GM20431 (cell line): ENCODE measurements around the gene MYH13.
"Not testable (repeated sequence)": the region's sequence is repeated elsewhere in the genome, so short reads cannot be mapped to it uniquely, and the experiment has no call there.

Experiments
- in situ Hi-C: fragments of 300-500 bp; cut with MseI, MboI; formaldehyde crosslinking; loops from one replicate; pipeline ENCODE4 v1.15.0; 2020; ENCODE audit warnings: low sequenced_read_pairs; ENCODE audit not compliant: unreplicated experiment

MYH13 gene

DNA sequence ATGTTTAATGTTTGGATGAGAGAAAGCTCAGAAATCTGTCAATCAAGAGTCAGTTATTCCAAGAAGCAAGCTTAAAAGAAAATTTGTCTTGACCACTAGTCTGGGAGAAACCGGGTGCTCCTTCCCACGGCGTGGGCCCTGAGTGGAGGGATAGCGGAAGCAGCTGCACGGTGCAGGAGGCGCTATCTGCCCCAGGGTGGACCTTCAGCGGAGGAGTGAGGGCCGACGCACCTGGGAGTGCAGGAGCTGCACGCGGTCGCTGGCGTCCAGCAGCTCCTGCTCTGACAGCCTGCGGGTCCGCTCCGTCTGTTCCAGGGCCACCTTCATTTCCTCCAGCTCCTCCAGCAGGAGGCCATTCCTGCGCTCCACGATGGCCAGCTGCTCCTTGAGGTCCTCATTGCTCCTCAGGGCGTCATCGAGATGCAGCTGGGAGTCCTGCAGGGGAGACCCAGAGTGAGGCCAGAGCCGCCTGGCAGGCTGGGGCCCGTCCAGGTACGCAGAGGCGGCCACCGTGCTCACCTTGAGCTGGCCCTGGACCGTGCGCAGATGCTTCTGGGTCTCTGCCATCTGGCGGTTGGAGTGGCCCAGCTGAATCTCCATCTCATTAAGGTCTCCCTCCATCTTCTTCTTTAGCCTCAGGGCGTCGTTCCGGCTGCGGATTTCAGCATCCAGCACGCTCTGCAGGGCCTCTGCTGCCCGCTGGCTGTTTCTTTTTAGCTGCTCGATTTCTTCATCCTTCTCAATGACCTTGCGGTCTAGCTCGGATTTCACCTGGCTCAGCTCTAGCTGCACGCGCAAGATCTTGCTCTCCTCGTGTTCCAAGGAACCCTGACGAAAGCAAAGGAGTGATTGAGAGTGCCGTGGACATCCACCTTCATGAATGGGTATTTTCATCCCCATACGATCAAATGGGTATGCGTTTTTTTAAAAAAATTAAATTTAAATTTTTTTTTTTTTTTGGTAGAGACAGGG lies 63.5 kb downstream of the MYH13 start:
- in situ Hi-C loops, result no loop called here

DNA sequence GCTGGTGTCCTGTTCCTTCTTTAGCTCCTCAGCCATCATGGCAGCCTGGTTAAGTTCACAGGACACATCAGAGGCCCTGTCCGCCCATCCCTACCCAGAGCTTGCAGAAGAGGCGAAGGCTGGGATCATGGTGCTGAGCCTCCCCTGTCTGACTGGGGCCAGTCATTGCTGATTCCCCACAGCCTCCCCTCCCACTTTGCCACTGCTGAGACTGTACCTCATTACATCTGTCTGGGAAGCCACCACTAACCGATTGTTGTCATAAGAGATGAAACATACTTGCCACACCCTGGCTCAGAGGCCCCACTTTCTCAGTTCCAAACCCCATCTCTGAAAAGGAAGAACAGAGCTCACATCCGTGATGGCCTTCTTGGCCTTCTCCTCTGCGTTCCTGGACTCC lies 66.2 kb downstream of the MYH13 start:
- in situ Hi-C loops, result no loop called here

DNA sequence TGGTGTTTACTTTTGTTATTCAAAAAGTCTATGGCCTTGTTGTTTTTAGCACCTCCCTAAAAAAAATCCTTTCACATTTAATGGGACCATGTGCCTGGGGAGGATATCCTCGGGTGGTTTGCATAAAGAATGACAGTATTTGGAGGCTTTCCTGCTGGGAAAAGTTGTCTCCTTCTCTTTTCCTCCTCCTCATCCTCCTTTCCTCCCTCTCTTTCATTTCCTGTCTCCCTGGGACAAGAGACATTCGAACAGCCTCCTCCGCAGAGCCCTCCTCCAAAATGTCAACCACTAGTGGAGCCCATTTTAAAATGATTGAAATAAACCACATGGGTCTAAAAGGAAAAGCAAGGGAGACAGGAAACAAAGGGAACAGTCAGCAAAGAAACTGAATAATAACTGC lies 67.4 kb downstream of the MYH13 start:
- in situ Hi-C loops, result no loop called here

DNA sequence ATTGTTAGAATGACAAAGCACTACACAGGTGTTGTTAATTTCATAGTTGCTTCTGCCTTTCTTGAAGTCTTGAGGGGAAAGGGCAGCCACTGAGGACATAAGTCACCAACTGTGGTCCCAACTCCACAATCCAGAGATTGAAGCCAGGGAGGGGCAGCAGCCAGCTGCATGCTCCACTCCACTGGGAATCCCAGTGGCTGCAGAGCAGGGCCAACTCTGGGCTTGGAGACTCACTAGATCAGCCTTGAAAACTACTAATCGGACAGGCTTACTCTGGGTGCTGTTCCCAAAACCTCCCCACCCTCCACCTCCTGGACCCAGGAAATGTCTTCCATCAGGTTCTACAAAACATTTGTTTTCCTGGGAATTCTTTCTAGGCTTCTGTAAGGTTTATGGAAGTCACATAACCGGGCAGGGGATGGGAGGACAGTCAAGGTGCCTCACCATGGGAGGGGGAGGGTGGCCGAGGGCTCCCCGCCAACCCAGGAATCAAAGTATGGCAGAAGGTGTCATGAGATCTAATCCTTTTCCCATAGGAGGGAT lies 68.0 kb downstream of the MYH13 start:
- in situ Hi-C loops, result no loop called here

DNA sequence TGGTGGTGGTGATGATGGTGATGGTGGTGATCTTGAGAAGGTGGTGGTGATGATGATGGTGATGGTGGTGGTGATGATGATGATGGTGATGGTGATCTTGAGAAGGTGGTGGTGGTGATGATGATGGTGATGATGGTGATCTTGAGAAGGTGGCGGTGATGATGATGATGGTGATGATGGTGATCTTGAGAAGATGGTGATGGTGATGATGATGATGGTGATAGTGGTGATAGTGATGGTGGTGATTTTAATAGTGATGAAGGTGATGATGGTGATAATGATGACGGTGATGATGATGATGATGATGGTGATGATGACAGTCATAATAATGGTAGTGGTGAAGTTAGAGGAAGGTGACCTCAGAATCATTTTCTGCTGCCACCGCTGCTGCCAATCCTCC lies 75.1 kb downstream of the MYH13 start:
- in situ Hi-C loops, result no loop called here

DNA sequence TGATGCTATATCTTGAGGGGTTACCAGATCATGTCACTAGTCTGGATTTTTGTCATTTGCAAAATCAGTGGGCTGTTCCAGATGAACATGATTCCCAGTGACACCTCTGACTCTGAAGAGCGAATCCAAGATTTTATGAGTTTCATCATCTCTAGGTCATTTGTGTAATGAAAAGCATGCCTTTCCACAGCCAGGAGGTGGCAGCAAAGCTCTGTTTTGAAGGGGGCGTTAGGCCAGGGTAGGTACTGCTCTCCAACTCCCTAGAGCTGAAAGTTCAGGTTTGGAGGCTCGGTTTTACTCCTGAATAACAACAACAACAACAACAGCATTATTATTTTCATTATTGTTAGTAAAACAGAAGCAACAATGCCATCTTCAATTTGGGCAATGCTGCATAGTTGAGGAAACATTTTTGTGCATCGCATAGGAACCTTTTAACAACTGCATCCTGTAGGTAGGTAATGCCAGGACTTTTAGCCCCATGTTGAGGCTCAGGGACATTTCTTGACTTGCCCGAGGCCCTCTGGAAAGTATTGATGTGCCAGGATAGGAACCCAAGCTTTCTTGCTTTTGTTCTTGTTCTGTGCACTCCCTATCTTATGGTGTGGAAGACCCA lies 77.0 kb downstream of the MYH13 start:
- in situ Hi-C loops, result no loop called here

GRCh38 chr17:10294180-10294579 lies 78.6 kb downstream of the MYH13 start:
- in situ Hi-C loops, result no loop called here

DNA sequence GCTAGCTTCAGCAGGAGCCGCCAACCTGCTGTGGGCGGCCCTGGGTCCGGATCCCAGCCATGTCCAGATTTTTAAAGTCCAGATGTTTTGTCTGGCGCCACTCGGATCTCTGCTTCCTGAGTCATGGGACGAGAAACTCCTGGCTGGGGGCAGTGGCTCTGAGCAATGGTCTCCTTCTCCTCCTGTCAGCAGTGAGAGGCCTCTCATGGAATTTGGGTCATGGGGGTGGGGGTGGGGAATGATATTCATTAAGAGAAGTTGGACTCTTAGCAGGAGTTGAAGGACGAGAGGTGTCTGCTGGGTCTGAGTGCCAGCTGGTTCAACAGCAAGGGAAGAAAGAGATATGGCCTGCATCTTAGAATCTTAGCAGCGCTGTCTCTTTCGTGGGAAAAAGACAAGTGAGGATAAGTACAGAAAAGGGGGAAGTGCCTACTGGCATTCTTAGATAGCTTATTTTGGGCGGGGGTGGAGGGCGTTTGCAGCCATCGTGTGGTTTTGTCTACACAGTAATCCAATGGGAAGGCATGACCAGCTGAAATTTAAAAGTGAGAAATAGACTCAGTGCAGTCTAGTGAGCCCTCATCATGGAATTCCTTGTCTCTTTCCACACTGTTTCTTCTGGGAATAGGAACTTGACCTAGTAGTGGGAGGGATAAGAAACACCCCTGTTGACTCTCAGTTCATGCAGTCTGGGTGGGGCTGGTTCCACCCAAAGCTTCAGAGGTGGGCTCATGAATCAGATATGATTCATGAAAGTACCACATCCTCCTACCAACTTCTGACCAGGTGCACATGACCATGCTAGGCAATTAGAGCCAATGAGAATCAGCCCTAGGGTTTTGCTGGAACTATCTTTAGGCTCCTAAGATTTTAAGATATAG lies 80.5 kb downstream of the MYH13 start:
- in situ Hi-C loops, result no loop called here

DNA sequence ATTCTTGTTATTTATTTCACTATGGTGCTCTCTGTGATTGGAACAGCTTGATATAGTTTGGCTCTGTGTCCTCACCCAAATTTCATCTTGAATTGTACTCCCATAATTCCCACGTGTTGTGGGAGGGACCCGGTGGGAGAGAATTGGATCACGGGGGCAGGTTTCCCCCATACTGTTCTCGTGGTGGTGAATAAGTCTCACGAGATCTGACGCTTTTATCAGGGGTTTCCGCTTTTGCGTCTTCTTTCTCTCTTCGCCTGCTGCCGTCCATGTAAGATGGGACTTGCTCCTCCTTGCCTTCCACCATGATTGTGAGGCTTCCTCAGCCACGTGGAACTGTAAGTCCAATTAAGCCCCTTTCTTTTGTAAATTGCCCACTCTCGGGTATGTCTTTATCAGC lies 81.2 kb downstream of the MYH13 start:
- in situ Hi-C loops, result not testable (repeated sequence)

DNA sequence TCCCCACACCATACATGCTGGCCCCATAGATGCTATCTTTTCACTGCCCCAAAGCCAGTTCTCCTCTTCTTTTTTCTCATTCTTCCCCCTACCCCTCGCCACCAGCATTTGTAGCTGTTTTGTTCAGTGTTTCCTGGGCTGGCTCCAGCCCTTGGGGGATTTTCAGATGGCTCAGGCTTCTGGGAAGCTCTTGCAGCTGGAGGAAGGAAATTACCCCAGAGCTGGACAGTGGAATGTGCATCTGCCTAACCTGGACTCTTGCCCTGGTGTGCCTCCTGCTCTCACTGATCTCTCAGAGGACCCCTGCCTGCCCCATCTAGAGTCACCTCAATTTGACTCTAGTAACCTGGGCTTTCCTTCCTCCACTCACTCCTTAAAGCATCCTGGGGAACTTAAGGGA lies 82.8 kb downstream of the MYH13 start:
- in situ Hi-C loops, result no loop called here

DNA sequence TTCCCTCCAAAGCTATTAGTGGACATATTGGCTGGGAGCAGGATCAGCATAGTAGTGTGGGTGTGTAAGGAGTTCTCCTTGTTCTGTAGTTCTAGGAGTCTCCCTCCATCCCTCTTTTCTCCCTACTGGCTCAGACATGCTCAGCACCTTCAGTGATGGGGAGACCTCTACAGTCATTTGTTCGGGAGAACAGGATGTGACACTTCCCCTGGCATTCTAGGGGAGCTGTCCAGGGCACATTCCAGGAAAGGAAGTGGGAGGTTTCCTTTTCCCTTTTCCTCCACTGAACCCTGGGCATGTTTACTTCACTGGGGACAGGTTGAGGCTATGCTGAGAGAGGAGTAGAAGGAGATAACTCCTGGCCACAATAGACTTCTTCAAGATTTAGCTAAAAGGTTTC lies 86.5 kb downstream of the MYH13 start:
- in situ Hi-C loops, result no loop called here

DNA sequence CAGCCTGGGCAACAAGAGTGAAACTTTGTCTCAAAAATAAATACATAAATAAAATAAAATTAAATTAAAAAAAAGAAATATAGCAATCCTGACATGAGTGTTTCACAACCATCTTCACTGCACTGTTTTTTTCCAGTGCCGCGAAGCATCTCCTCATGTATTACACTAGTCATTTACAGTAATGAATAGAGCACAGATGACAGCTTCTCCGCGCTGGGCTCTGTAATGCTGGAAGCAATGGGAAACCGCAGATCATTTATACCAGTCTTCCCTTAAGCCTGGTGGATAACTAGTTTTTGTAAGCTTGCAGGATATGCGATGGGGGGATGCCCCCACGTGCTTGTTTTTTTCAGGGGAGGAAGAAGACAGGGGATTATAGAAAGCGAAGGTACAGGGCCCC lies 86.9 kb downstream of the MYH13 start:
- in situ Hi-C loops, result no loop called here

DNA sequence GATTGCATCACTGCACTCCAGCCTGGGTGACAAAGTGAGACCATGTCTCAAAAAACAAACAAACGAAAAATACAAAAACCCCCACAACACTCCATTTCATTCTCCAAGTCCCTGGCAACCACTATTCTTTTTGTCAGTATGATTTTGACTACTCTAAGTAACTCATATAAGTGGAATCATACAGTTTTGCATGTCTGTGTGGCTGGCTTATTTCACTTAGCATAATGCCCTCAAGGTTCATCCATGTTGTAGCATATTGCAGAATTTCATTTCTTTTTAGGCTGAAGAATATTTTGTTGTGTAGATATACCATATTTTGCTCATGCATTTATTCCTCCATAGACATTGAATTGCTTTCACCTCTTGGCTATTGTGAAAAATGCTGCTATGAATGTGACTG lies 92.7 kb downstream of the MYH13 start:
- in situ Hi-C loops, result no loop called here

DNA sequence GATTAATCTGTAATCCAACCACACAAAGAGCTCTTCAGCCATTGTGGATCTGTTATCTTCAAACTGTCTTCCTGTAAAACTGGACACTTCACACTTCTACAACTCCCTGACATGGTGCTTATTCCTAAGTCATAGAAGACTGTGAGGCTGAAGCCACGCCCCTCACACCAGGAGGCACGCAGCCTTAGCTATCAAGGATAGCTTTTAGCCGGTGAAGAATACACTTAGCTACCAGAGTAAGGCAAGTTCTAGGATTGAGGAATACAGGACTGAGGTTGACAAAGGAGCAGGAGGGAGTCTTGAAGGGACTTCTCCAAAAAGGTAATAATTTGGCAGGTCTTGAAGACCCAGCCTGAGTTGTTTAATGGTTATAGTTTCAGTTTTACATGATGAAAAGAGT lies 94.6 kb downstream of the MYH13 start:
- in situ Hi-C loops, result no loop called here

- in situ Hi-C loops, result no loop called here
Measured at GRCh38 chr17:10276436-10276835, 96.4 kb downstream of the MYH13 start.

GRCh38 chr17:10275418-10275817 lies 97.4 kb downstream of the MYH13 start:
- in situ Hi-C loops, result no loop called here

DNA sequence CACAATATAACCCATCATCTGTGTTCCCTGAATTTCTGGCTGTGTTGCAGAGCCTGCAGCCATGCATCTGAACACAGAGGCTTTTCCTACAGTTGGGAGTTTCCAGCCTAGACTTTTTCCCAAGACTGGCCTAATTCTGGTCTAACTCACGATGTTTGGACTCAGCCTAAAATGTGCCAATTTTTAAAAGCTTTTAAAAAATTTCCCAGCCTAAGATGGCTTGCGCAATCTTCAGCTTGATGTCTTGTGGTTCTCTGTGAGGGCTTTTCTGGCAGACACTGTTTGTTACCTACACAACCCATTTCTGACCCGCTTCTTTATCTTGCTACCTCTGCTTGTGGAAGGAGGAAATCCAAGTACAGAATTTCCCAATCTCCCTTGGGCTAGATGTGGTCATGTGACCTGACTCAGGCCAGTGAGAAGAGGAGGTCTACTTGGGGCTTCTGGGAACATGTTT lies 101.7 kb downstream of the MYH13 start:
- in situ Hi-C loops, result no loop called here

DNA sequence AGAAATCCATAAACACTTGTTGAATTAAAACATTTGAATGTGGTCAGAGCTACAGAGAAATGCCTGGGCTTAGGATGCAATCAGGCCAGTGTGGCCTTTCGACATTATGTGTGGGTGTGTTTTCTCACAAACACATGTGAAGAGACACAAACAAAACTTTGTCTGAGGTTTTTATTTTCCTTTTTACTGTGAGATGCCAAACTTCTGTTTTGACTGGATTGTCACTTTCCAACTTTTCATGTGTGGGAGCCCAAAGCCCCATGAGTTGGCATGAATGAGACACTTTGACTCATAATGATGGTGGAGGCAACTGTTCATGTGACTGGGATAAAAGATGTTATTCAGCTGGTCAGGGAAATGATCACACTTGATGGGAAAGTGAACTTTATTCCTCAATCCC lies 102.5 kb downstream of the MYH13 start:
- in situ Hi-C loops, result no loop called here

DNA sequence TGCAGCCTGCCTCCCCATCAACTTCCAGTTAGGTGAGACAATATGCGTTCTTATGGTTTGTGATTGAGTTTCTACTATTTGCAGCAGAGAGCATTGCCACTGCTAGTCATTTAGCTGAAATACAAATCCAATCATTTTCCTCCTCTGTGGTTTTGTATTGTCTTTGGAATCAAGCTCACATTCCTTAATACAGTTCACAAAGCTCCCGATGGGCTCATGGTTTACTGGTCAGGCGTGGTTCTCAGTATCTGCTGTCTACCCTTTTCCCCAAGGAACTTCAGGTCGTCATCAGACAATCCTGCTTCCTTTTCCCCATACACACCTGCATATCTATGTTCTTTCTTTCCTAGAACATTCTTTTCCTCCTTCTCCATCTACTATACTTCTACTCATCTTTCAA lies 104.8 kb downstream of the MYH13 start:
- in situ Hi-C loops, result no loop called here

- in situ Hi-C loops, result no loop called here
Measured at GRCh38 chr17:10266296-10266876, 106.4 kb downstream of the MYH13 start.
